Endothelial cell of umbilical vein (primary cell): Measurements from ENCODE around the gene ALDH1L2.

Experiments
- EZH2 ChIP-seq: IDR thresholded peaks from 2 replicates; pipeline ENCODE4 v1.6.1; 2012; ENCODE audit warnings: borderline replicate concordance, low read depth, mild to moderate bottlenecking, moderate library complexity, low read length, inconsistent platforms; ENCODE audit not compliant: severe bottlenecking
- FOS ChIP-seq: IDR thresholded peaks from 2 replicates; pipeline ENCODE4 v1.6.1; 2011; ENCODE audit warnings: mild to moderate bottlenecking, low read length, moderate library complexity, borderline replicate concordance; ENCODE audit not compliant: insufficient read depth
- GATA2 ChIP-seq: IDR thresholded peaks from 2 replicates; pipeline ENCODE4 v1.7.0; 2011; ENCODE audit warnings: low read depth, mild to moderate bottlenecking, moderate library complexity, mixed read lengths, low read length; ENCODE audit not compliant: insufficient read length, insufficient read depth
- MYC ChIP-seq: IDR thresholded peaks from one replicate; pipeline ENCODE4 v1.6.1; 2011; ENCODE audit warnings: mild to moderate bottlenecking, low read depth, low read length
- POLR2A ChIP-seq: IDR thresholded peaks from 2 replicates; pipeline ENCODE4 v1.6.1; 2012; ENCODE audit warnings: low read depth, mild to moderate bottlenecking, control low read depth, low read length
- POLR2AphosphoS5 ChIP-seq: IDR thresholded peaks from 2 replicates; pipeline ENCODE4 v1.6.1; 2012; ENCODE audit warnings: low read depth, mild to moderate bottlenecking, control low read depth, low read length, moderate library complexity; ENCODE audit not compliant: insufficient read depth
- TF ChIP-seq, protein P1 (sequence below), 2 donors: IDR thresholded peaks; 1 replicate in 1 of 2; 2 replicates in 1 of 2; pipeline ENCODE4 v1.5.1; 2011; ENCODE audit warnings: low read length in 2 of 2, mild to moderate bottlenecking in 2 of 2, moderate library complexity in 2 of 2, control low read depth in 1 of 2, inconsistent platforms in 1 of 2, low read depth in 1 of 2; ENCODE audit not compliant: insufficient read depth in 1 of 2; ENCODE audit errors: extremely low read depth in 1 of 2
- TF ChIP-seq, protein P2 (sequence below): IDR thresholded peaks from 2 replicates; pipeline ENCODE4 v1.6.1; 2011; ENCODE audit not compliant: insufficient read depth, insufficient read length

DNA sequence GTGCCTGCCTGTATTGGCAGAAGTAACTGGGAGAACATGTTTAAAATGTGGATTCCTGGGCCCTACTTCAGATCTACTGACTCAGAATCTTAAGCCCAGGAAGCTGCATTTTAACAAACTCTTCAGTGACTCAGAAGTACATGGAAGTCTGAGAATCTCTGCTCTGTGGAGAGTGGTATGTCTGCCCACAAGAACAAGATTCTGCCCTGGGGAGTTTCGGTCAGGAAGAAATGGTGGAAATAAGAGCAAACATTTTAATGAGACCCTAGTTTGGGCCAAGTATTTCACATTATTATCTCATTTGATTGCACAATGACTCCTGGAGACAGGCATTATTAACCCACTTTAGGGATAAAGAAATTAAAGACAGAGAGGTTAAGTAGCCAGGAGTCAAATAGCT lies 8.2 kb downstream of the ALDH1L2 start:
- TF ChIP-seq EZH2 (no peak), POLR2A (no peak), FOS (no peak), GATA2 (no peak), MYC (no peak), POLR2AphosphoS5 (no peak)
- TF ChIP-seq, protein P1, sequence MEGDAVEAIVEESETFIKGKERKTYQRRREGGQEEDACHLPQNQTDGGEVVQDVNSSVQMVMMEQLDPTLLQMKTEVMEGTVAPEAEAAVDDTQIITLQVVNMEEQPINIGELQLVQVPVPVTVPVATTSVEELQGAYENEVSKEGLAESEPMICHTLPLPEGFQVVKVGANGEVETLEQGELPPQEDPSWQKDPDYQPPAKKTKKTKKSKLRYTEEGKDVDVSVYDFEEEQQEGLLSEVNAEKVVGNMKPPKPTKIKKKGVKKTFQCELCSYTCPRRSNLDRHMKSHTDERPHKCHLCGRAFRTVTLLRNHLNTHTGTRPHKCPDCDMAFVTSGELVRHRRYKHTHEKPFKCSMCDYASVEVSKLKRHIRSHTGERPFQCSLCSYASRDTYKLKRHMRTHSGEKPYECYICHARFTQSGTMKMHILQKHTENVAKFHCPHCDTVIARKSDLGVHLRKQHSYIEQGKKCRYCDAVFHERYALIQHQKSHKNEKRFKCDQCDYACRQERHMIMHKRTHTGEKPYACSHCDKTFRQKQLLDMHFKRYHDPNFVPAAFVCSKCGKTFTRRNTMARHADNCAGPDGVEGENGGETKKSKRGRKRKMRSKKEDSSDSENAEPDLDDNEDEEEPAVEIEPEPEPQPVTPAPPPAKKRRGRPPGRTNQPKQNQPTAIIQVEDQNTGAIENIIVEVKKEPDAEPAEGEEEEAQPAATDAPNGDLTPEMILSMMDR (IDR thresholded peaks at IDR 0.05; ENCODE audit: extremely low read depth in 1 of 2, insufficient read depth in 1 of 2, low read depth in 1 of 2, low read length in 2 of 2): no peak
- TF ChIP-seq, protein P2, sequence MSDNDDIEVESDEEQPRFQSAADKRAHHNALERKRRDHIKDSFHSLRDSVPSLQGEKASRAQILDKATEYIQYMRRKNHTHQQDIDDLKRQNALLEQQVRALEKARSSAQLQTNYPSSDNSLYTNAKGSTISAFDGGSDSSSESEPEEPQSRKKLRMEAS: no peak
